Osteoblast (primary cell): Measurements from ENCODE around the gene HDAC2. TPM values are rescaled to one million over a fixed set of nuclear protein-coding genes. Genes with fewer than 3 reads are reported as not detected.
A peak's percentile ranks its signal among the peaks of the same experiment; 100 is the strongest.

Experiments used
- DNase-seq: peaks from one replicate; pipeline ENCODE4 v3.0.0; 2011; ENCODE audit warnings: low spot score, mixed read lengths; ENCODE audit not compliant: insufficient read length; ENCODE audit errors: missing footprints
- H2AFZ ChIP-seq: 2 replicates; pipeline ENCODE4 v1.6.0; 2011; ENCODE audit warnings: mild to moderate bottlenecking, low read length
- H3K27ac ChIP-seq: 2 replicates; pipeline ENCODE4 v1.5.1; 2011; ENCODE audit warnings: mild to moderate bottlenecking, low read depth, low read length, moderate library complexity
- H3K27me3 ChIP-seq: 2 replicates; pipeline ENCODE4 v1.6.0; 2012; ENCODE audit warnings: mild to moderate bottlenecking, control low read depth, inconsistent platforms, low read length, moderate library complexity; ENCODE audit not compliant: insufficient read depth
- H3K36me3 ChIP-seq: 2 replicates; pipeline ENCODE4 v1.5.1; 2011; ENCODE audit warnings: mild to moderate bottlenecking, low read length, control low read depth, moderate library complexity; ENCODE audit not compliant: insufficient read depth
- H3K4me1 ChIP-seq: 2 replicates; pipeline ENCODE4 v1.5.1; 2011; ENCODE audit warnings: mild to moderate bottlenecking, low read length, control low read depth, moderate library complexity; ENCODE audit not compliant: insufficient read depth
- H3K4me2 ChIP-seq: 2 replicates; pipeline ENCODE4 v1.6.0; 2011; ENCODE audit warnings: mild to moderate bottlenecking, low read length; ENCODE audit not compliant: insufficient read depth
- H3K4me3 ChIP-seq: fragments of 200-600 bp; sonication (generic); 3 replicates; pipeline ENCODE4 v1.5.1; 2012; ENCODE audit warnings: mild to moderate bottlenecking, low read length, inconsistent platforms; ENCODE audit not compliant: insufficient read depth
- H3K79me2 ChIP-seq: 2 replicates; pipeline ENCODE4 v1.6.0; 2012; ENCODE audit warnings: mild to moderate bottlenecking, low read length, control low read depth, inconsistent platforms; ENCODE audit not compliant: insufficient read depth
- H3K9me3 ChIP-seq: 2 replicates; pipeline ENCODE4 v1.5.1; 2011; ENCODE audit warnings: low read depth, low read length, control low read depth
- H4K20me1 ChIP-seq: 2 replicates; pipeline ENCODE4 v1.6.0; 2012; ENCODE audit warnings: mild to moderate bottlenecking, low read length, control low read depth; ENCODE audit not compliant: insufficient read depth
- CTCF ChIP-seq: IDR thresholded peaks from 2 replicates; pipeline ENCODE4 v1.5.1; 2011; ENCODE audit warnings: mild to moderate bottlenecking, low read depth, low read length, moderate library complexity; ENCODE audit errors: extremely low read depth
- total RNA-seq: library from RNA; depleted of rRNA; stranded (reverse); fragments of >200 nt; gene quantifications from 2 replicates; pipeline ENCODE4 v1.2.3, GENCODE V29; 2012

The HDAC2 gene
- total RNA-seq, 1 donor, result 57.2 TPM

- H3K79me2 ChIP-seq, result no peaks in the 10 kb centered on the region
Measured at GRCh38 chr6:114010540-114010939, 39.6 kb upstream of the HDAC2 start.

GRCh38 chr6:114009192-114009591 is 38.2 kb upstream of the HDAC2 start:
- H3K4me1 ChIP-seq, result peaks cover 10% of the 10 kb centered on the region
- no peak overlapping the region for H2AFZ ChIP-seq
- DNase-seq, result no peak
- no peak for TF ChIP-seq CTCF
- H3K79me2 ChIP-seq, result no peaks in the 10 kb centered on the region
- H3K9me3 ChIP-seq, result no peaks in the 10 kb centered on the region
- H3K4me2 ChIP-seq, result no peak overlapping the region
- H3K27ac ChIP-seq, result no peak overlapping the region
- H3K27me3 ChIP-seq, result no peaks in the 10 kb centered on the region
- H4K20me1 ChIP-seq, result no peaks in the 10 kb centered on the region
- H3K36me3 ChIP-seq, result no peaks in the 10 kb centered on the region
- no peak overlapping the region for H3K4me3 ChIP-seq

More at GRCh38 chr6:114010540-114010939, 39.6 kb upstream of the HDAC2 start:
- Histone ChIP-seq H3K36me3 (no peaks in the 10 kb centered on the region), H2AFZ (no peak overlapping the region), H3K27me3 (no peaks in the 10 kb centered on the region), H3K4me1 (peaks cover 10% of the 10 kb centered on the region), H4K20me1 (no peaks in the 10 kb centered on the region), H3K4me3 (no peak overlapping the region), H3K9me3 (no peaks in the 10 kb centered on the region), H3K4me2 (no peak overlapping the region), H3K27ac (no peak overlapping the region)
- no peak for TF ChIP-seq CTCF
- DNase-seq, result no peak

GRCh38 chr6:114008331-114008730 is 37.4 kb upstream of the HDAC2 start:
- Histone ChIP-seq H3K27ac (no peak overlapping the region), H3K36me3 (no peaks in the 10 kb centered on the region), H2AFZ (peak overlapping the region; percentile 76), H3K4me1 (peaks cover 10% of the 10 kb centered on the region), H3K9me3 (no peaks in the 10 kb centered on the region), H3K4me2 (peak overlapping the region; percentile 78), H4K20me1 (no peaks in the 10 kb centered on the region), H3K27me3 (no peaks in the 10 kb centered on the region), H3K4me3 (peak overlapping the region; percentile 58), H3K79me2 (no peaks in the 10 kb centered on the region)
- no peak for TF ChIP-seq CTCF
- no peak for DNase-seq

- DNase-seq, result no peak
- Histone ChIP-seq H4K20me1 (no peaks in the 10 kb centered on the region), H3K9me3 (no peaks in the 10 kb centered on the region), H3K4me1 (peaks cover 10% of the 10 kb centered on the region), H2AFZ (peak overlapping the region; percentile 62), H3K27me3 (no peaks in the 10 kb centered on the region), H3K4me3 (no peak overlapping the region), H3K4me2 (peak overlapping the region; percentile 78), H3K79me2 (no peaks in the 10 kb centered on the region), H3K36me3 (no peaks in the 10 kb centered on the region), H3K27ac (no peak overlapping the region)
- no peak for TF ChIP-seq CTCF
Measured at GRCh38 chr6:114007516-114007915, 36.6 kb upstream of the HDAC2 start.
